ENCODE results near the gene FOXF2.

The FOXF2 gene

DNA sequence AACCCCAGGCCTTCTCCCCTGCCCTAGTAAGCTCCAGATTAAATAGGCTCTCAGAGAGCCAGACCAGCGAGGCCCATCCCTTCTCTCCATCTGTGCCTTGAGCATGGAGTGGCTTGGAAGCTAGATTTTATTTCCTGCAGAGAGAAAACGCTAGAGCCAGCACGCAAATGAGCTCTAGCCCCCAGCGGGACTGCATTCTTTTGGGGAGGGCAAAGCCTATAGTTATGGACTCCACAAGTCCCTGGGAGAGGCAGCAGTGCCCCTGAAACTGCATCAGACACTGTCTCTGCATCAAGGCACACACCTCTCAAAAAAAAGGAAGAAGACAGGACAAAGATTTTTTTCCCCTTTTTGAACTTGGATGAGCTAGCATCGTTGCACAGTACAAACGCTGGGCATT lies 15.8 kb downstream of the FOXF2 start:
- DNase-seq (ENCODE audit: low read depth in 3 of 3, low spot score in 1 of 3) = no peak

DNA sequence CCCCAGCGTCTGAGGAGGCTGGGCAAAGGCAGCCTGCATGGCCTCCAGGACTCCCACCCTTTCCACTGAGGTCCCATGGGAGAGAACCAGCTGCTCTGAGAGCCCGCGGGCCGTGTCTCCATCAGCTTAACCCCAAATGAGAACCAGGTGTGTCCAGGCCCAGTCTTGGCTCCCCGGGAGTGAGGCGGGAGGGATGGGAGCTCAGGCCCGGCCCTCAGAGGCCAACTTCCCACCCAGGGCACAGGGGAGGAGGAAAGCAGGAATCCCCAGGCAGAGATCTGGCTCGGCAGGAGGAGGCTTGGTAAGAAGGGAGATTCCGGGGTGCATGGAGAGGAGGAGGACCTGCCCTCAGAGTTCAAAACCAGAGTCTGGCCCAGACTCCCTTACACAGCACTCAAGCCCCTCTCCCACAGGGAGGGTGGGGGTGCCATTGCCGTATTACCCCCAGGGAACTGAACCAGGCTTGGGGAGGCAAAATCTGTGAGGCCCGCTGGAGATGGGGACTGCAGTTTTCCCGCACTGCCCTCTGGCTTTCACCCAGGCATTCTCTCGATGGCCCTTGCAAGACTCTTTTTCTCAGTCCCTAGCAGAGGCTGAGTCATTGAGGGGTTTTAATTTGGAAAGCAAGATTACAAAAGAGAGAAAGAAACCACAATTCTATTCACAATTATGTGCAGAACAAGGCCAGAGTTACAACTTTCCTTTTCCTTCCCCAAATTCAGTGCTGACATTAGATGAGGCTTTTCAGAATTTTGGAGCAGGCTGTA lies 17.1 kb downstream of the FOXF2 start:
- no peak for DNase-seq (ENCODE audit: low read depth in 3 of 3, low spot score in 1 of 3)

DNA sequence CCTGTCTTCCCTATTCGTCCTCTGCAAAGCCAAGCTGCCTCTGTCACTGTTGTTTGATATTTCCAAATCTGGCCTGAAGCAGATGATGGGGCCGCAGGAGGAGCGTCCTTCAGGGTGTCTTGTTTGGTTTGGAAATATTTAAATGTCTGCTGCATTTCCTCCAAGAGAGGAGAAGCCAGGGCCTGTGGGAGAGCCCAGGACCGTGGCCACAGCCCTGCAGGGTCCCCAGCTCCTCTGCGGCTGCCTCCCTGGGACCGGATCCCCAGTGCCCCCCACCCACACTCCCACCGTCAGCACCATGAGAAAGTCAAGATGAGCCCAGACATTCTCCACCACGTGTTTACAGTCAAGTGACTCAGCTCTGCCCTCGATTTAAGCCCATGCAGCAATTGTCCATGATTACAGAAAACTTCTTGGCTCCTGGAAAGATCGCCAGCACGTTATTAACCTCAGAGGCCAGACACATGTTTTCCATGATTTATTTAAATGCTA lies 18.2 kb downstream of the FOXF2 start:
- DNase-seq (ENCODE audit: low read depth in 3 of 3, low spot score in 1 of 3) = no peak

DNA sequence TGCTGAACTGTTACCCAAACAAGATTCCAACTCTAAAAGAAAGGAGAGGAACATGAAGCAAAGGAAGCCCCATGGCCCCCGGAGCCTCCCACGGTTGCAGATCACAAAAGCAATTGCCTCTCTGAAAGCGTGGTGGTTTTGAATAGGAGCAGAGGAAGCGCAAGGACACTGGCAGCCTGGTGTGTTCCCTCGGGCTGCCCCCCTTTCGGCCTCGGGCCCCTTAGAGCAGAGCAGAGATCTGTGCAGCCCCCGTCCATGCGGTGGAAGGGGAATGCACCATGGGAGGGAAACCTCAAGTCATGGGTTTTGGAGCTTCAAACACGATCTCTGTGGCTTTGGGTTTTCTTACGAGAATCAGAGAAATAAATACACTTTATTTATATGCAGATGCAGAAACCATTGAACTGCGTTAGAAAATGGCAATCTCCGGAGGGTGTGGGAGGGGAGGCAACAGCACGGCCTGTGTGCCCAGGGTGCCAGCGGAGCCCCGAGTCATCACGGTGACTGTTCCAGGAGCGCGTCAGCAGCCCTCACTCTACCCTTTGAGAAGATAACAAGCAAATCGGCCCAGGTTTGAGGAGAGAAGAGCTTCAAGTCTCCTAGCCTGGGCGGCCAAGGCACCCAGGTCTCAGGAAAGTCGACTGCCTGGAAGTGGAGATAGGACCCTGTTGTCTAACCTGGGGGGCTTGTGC lies 20.5 kb downstream of the FOXF2 start:
- no peak for DNase-seq (ENCODE audit: low read depth in 3 of 3, low spot score in 1 of 3)

DNA sequence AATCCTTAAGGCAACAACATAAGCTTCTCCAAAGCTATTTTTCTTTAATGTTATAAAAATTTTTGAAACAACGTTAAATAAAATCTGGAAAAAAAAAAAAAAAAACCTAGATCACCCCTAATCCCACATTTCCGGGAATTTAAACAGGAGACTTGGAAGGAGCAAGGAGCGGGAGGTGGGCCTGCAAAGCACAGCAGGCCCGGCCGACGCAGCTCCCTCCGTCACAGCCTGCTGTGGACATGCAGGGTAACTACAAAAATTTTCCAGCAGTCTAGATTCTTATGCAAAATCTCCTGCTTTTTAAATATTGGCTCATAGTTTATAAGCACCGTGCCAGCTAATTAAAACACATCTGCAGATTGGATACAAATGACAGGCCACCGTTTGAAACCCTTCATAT lies 23.5 kb downstream of the FOXF2 start:
- DNase-seq (ENCODE audit: low read depth in 3 of 3, low spot score in 1 of 3) = no peak

DNA sequence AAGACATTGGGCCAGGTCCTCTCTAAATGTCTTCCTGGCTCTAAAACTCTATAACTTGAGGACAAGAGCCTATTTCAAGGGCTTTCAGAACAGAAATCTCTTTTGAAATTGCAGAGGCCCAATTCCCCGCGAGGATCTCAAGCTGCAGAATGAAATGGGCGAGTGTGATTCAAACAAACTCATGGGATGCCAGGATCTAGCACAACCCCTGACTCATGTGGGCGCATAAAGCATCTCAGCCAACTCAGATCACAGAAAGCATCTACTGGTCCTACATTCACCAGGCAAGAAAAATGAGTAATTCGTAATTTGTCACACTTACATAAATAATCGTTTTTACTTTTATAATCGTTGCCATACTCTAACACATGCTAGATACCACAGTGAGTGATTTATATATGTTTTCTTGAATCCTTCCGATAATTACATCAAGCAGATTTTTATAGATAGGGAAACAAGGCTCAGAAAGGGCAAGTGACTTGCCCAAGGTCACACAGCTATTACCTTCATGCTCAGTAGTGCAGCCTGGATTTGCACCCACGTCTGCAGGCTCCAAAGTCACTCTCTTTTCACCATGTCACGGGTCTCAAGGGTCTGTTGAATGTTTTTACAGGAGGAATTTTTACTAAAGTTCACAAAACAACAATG lies 26.2 kb downstream of the FOXF2 start:
- no peak for DNase-seq (ENCODE audit: low read depth in 3 of 3, low spot score in 1 of 3)

DNA sequence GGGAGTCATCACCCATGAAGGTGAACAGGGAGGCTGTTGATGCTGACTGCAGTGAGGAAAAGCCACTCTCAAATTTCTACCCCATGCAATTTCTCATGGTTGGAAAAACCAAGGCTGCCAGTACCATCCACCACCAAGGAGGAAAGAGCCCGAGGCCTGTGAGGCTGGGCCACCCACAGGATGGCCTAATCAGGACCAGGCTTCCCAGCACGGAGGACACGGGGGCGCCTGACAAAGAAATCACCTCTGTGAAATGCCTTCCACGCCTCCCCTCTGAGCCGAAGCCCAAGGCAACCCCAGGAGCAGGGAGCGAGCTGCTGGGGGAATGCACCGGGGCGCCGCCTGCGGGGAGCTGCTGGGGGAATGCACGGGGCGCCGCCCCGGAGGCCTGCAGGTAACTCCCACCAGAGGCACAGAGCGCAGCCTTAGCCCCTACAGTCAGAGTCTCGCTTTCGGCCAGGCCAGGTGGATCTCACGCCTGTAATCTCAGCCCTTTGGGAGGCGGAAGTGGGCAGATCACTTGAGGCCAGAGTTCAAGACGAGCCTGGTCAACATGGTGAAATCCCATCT lies 26.9 kb downstream of the FOXF2 start:
- no peak for DNase-seq (ENCODE audit: low read depth in 3 of 3, low spot score in 1 of 3)

DNA sequence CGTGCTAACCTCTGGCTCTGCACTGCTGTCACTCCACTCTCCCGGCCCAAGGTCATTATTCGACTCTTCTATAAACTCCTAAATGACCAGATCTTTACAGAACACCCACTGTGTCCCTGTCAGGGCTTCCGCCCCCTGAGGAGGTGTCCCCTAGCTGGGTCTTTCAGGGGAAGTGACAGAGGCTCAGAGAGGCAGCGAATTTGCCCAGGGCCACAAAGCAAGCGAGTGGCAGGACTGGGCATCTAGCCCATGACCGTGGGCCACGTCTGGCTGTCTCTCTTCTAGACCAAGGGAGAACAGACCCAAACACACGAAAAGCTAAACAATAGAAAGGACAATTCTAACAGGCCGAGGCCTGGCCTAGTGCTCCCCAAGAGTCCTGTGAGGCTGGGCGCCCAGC lies 27.4 kb downstream of the FOXF2 start:
- DNase-seq (ENCODE audit: low read depth in 3 of 3, low spot score in 1 of 3) = no peak

DNA sequence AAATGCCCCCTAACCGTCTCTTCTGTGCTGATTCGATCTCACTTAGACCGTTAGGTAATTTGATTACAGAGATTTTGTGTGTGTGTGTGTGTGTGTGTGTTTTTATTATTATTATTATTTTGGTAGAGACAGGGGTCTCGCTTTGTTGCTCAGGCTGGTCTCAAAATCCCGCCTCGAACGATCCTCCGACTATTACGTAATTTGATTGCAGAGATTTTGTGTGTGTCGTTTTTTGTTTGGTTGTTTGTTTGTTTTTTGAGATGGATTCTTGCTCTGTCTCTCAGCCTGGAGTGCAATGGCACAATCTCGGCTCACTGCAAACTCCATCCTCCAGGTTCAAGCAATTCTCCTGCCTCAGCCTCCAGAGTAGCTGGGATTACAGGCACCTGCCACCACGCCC lies 28.3 kb downstream of the FOXF2 start:
- DNase-seq (ENCODE audit: low read depth in 3 of 3, low spot score in 1 of 3) = no peak

DNA sequence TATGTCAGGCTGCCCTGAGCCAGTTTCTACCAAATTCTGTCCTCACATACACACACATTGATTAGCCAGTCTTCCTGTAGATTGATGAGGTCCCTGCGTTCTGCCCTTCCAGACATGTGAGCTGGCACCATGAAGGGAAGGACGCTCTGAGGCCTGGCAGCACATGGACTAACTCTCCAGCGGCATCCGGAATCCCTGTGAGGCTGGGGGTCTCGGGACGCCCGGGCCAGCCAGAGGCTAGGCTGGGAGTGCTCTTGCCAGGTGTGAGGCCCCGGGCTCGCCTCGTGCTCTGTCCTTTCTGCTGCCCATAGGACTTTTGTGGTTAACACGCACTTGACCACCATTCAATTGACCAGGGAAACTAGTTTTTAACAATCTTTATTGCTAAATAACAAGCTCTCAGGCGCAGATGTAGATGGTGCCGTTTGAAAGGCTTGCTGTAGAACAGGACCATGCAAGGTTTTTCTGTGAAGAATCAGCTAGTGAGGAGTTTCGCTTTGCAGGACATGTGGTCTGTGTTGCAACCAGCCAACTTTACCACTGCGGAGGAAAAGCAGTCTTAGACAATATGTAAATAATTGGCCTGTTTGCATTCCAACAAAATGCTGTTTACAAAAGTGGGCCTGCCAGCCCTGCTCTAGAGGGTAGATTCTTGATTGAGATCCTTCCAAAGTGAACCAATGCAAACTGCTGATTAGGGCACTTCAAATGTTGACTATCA lies 29.3 kb downstream of the FOXF2 start:
- no peak for DNase-seq (ENCODE audit: low read depth in 3 of 3, low spot score in 1 of 3)

DNA sequence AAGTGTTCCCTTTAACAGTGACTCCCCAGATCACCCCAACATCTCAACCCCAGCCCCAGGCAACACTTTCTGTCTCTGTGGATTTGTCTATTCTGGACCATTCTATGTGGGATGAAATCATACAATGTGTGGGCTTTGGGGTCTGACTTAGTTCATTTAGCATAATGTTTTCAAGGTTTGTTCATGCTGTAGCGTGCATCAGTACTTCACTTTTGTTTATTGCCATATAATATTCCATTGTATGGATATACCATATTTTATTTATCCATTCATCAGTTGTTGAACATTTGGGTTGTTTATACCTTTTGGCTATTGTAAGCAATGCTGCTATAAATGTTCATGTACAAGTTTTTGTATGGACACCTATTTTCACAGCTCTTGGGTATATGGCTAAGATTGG lies 31.0 kb downstream of the FOXF2 start:
- no peak for DNase-seq (ENCODE audit: low read depth in 3 of 3, low spot score in 1 of 3)

DNA sequence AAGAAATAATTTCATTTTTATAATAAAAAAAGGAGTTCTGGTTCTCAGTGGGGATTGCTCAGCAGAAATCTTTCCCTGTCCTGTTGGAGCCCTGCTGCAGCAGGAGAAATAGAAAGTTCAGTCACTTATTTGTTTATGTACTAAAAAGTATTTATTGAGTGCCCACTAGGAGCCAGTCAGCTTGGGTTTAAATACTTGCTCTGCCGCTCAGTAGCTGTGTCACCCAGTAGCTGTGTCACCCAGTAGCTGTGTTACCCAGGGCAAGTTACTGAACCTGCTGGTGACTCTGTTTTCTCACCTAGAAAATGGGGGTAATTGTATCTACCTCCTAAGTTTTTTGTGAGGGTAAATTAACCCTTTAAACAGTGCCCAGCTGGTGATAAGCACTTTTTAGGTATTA lies 32.9 kb downstream of the FOXF2 start:
- no peak for DNase-seq (ENCODE audit: low read depth in 3 of 3, low spot score in 1 of 3)

DNA sequence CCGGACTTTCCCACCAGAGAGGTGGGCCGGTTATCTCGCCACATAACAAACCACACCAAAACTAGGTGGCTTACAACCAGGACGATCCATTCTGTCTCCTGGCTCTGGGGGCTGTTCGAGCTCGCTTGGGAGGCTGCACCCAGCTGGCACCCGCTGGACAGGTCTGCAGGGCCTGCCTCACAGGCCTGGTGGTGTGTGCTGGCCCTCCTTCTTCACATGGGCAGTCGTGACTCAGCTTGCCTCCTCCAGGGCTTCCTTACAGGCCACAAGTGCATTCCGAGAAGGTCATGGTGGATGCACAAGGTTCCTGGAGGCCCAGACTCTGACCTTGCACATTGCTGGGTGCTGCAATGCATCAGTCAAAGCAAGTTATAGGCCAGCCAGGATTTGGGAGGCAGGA lies 34.2 kb downstream of the FOXF2 start:
- no peak for DNase-seq (ENCODE audit: low read depth in 3 of 3, low spot score in 1 of 3)

DNA sequence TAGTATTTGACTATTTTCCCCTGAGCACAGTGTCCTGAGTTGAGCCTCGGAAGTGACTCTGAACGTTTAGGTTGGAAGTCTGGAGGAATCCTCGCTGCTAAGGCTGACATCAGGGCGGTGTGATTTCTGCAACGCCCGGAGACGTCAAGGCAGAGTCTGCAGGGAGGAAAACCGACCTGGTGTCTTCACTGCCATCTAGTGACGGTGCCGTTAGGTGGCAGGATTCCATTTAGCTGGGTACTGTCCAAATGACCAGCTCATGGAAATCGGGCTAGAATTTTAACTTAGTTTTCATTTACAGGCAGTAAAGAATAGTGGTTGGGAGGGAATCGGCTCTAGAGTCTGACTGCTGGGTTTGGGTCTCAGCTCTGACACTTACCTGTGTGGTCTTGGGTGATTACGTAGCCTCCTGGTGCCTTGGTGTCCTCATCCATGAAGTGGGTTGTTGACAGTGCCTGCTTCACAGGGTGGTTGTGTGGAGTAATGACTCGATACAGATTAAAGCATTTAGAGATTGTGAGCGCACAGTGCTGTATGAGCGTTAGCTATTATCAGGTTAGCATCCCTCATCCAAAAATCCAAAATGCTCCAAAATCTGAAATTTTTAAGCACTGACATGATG lies 35.0 kb downstream of the FOXF2 start:
- DNase-seq (ENCODE audit: low read depth in 3 of 3, low spot score in 1 of 3) = no peak

DNA sequence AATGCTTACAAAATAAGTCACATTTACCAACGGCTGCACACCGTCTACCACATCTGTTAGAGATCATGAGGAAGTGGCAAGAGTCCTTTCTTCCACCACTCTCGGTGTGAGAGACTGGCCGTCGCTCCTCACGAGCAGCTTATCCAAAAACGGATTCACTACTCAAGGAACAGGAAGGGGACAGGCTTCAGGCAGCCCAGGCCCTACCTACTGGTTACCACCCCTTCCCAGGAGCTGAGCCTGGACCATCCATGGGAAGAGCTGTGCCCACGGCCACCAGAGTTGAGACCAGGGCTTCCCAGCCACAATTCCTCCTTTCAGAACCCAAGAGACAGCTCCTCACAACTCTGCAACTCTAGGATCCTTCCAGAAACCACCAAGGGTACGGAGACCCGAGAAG lies 37.0 kb downstream of the FOXF2 start:
- DNase-seq (ENCODE audit: low read depth in 3 of 3, low spot score in 1 of 3) = no peak

DNA sequence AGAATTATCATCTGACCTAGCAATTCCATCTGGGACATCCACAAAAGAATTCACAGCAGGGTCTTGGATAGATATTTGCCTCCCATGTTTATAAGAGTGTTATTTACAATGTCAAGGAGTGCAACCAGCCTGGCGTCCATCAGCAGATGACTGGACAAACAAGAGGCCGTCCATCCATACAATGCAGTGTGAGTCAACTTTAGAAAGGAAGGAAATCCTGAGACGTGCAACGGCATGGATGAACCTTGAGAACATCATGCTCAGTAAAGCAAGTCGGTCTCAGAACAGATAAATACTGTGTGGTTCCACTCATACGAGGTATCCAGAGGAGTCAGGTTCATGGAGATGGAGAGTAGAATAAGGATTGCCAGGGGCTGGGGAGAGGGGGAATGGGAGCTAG lies 46.4 kb downstream of the FOXF2 start:
- DNase-seq (ENCODE audit: low read depth in 3 of 3, low spot score in 1 of 3) = no peak

DNA sequence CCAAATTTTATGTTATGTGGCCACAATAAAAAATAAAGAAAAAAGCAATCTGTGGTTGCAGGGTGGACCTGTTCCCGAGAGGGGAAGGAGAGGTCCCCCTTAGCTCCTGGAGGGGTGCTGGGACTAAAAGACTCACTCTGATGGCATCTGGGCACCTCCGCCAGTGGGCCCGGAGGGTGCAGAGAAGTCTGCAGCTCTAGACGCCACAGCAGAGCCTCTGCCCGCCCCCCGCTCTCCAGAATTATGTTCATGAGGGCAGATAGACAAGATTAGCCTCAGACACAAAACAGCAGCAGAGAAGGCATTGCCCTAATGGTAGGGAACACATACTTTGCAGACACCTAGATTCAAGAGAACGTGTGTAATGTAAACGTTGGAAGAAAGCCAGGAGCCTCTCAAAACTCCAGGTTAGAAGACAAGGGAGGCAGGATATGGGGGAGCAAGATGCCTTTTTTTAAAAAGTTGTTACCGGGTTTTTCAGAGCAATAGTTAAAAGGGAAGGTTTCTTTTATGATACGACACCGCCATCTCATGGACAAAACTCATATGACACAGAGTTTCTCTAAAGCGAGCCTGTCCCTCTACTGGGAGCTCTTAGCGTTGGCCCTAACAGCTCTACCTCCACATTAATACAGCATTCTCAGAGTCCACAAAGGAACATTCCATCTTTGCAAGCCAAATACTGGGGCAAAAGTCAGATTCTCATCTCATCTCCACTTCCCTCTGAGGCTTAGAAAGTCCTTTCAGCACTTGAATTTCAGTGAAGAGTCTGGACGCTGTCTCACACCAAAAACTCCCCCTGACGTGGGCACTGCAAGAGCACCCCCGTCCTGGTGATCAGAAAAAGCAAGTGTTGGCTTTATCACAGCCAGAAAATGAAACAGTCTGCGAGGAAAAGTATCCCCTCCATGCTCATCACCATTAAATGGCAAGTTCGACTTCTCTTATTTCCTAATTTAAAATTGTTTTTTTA lies 47.2 kb downstream of the FOXF2 start:
- no peak for DNase-seq (ENCODE audit: low read depth in 3 of 3, low spot score in 1 of 3)

DNA sequence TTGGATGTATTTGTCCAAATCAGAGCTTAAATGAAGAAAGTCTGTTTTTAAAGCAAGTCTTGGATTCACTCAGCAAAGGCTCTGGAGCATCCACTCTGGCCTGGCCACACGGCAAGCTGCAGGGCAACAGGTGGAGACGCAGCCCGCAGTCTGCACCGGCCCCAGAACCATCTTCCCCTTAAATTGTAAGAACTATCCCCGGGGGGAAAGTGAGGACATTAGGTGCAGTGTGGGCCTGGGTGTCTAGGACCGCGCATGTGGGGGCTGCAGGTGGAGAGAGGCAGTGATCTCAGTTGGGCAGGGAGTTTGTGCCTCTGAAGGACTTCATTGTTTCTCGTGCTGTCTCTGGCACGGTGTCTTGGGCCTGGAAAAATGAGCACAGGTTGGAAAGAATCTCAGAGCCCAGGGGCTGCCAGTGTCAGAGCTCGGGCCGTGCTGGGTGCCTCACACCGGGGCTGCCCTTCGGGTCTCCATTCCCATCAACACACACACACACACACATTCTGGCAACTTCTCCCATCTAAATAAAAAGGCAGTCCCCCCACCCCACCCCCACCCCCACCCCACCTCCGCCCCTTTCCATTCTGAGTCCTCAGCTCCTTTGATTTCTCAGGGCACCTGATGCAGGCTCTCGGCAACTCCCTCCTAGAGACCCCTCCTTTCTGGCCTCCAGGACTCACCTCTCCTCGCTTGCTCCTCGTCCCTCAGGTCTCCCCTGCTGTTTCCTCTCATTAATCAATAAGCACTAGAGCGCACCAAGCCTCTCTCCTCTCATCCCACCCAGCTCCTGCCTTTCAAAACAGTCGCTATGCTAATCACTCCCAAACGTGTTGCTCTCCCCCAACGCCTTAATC lies 48.4 kb downstream of the FOXF2 start:
- DNase-seq (ENCODE audit: low read depth in 3 of 3, low spot score in 1 of 3) = no peak

DNA sequence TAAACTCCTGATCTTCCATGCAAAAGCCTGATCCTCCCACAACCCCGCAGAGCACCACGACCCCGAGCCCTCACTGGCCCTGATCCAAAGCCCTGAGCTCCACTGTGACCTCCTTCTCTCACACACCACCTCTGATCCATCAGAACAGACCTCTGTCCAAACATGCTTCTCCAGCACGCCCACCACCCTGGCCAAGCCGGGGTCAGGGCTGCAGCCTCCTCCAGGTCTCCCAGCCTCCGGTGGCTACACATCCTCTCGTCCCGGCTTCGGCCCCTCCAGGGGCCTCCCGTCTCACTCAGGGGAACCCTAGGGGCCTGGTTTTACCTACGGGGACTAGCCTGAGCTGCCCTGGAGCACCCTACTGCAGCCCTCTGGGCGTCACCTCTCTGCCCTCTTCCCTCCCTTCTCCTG lies 49.1 kb downstream of the FOXF2 start:
- no peak for DNase-seq (ENCODE audit: low read depth in 3 of 3, low spot score in 1 of 3)

All from stimulated activated CD4-positive, alpha-beta T cell treated with anti-CD3 and anti-CD28 coated beads, TNF-alpha, amount 100 ng/mL, for 1 hour (primary cell).